Effector memory CD8-positive, alpha-beta T cell (primary cell): ENCODE data around the gene PPARG.
A peak's percentile ranks its signal among the peaks of the same experiment; 100 is the strongest.

Experiments
- ATAC-seq: fragments of 150-1000 bp; cut with Tn5 transposase; replicated peaks from 2 replicates; pipeline ENCODE4 v1.10.0; 2021; ENCODE audit warnings: mild to moderate bottlenecking, moderate library complexity
- DNase-seq, 3 experiments: peaks; one replicate each; pipeline ENCODE4 v3.0.0; 2021
- H3K27ac Mint-ChIP-seq, 2 donors: one replicate each; pipeline ENCODE4 v1.8.0; 2022; ENCODE audit warnings: mild to moderate bottlenecking in 2 of 2, mixed read lengths in 2 of 2, moderate library complexity in 2 of 2
- H3K27me3 Mint-ChIP-seq, 2 donors: one replicate each; pipeline ENCODE4 v1.8.0; 2022; ENCODE audit warnings: mixed read lengths in 2 of 2
- H3K36me3 Mint-ChIP-seq: one replicate; pipeline ENCODE4 v1.8.0; 2022; ENCODE audit warnings: mild to moderate bottlenecking, moderate library complexity, mixed read lengths; ENCODE audit not compliant: insufficient read depth
- H3K4me1 Mint-ChIP-seq, 2 donors: one replicate each; pipeline ENCODE4 v1.8.0; 2022; ENCODE audit warnings: low read depth in 2 of 2, mixed read lengths in 2 of 2
- H3K4me3 Mint-ChIP-seq, 2 donors: one replicate each; pipeline ENCODE4 v1.8.0; 2022; ENCODE audit warnings: mild to moderate bottlenecking in 2 of 2, mixed read lengths in 2 of 2, moderate library complexity in 2 of 2
- H3K9me3 Mint-ChIP-seq, 2 donors: one replicate each; pipeline ENCODE4 v1.8.0; 2022; ENCODE audit warnings: mixed read lengths in 2 of 2

PPARG gene

GRCh38 chr3:12286504-12286903 is 2.4 kb upstream of the PPARG start:
- H3K4me1 Mint-ChIP-seq, result no peaks in the 10 kb centered on the region
- peaks cover 35 to 44% of the 10 kb centered on the region in 2 donors for H3K27me3 Mint-ChIP-seq
- H3K9me3 Mint-ChIP-seq, result no peaks in the 10 kb centered on the region
- peak overlapping the region; percentile 31 to 69 for H3K4me3 Mint-ChIP-seq
- no peaks in the 10 kb centered on the region for H3K36me3 Mint-ChIP-seq
- DNase-seq, result no peak
- no peak for ATAC-seq
- H3K27ac Mint-ChIP-seq, result no peak overlapping the region

- H3K4me3 Mint-ChIP-seq, result peak overlapping the region; percentile 57 to 69
- no peaks in the 10 kb centered on the region for H3K36me3 Mint-ChIP-seq
- peak; percentile 12 for ATAC-seq
- no peak for DNase-seq
- H3K9me3 Mint-ChIP-seq, result no peaks in the 10 kb centered on the region
- H3K4me1 Mint-ChIP-seq, result no peaks in the 10 kb centered on the region
- H3K27me3 Mint-ChIP-seq, result peaks cover 40 to 47% of the 10 kb centered on the region in 2 donors
- H3K27ac Mint-ChIP-seq, result no peak overlapping the region
These were observed 1.7 kb upstream of the PPARG start for GRCh38 chr3:12286927-12287726.

- H3K4me3 Mint-ChIP-seq, result peak overlapping the region in 1 of 2 donors; percentile 69
- no peaks in the 10 kb centered on the region for H3K4me1 Mint-ChIP-seq
- ATAC-seq (peak; percentile 61), DNase-seq (no peak)
- H3K9me3 Mint-ChIP-seq, result no peaks in the 10 kb centered on the region
- H3K36me3 Mint-ChIP-seq, result no peaks in the 10 kb centered on the region
- no peak overlapping the region for H3K27ac Mint-ChIP-seq
- H3K27me3 Mint-ChIP-seq, result peaks cover 46 to 54% of the 10 kb centered on the region in 2 donors
These were observed 1.1 kb upstream of the PPARG start for GRCh38 chr3:12287727-12288181.

- H3K36me3 Mint-ChIP-seq, result no peaks in the 10 kb centered on the region
- peaks cover 38 to 46% of the 10 kb centered on the region in 2 donors for H3K27me3 Mint-ChIP-seq
These were observed 654 bp downstream of the PPARG start for GRCh38 chr3:12289524-12289923.

DNA sequence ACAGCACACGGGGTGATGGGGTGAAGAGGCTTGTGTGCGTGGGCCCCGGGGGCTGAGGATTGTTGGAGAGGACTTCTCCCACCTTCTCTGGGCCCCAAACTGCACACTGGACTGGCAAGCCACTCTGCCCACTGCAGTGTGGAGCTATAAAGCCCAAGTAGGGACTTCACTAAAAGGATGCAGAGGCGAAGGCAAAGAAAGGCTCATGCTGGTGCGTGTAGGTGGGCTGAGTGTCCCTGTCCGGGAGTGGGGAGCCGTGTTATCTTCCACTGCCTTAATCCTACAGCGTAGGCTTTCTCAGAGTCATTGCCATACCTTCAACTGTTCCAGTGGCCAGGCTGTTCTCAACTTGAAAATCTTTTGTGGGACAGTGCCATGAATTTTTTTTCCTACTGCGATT is 3.9 kb downstream of the PPARG start:
- H3K4me1 Mint-ChIP-seq, result no peaks in the 10 kb centered on the region
- no peak for ATAC-seq
- no peaks in the 10 kb centered on the region for H3K36me3 Mint-ChIP-seq

More at GRCh38 chr3:12289524-12289923, 654 bp downstream of the PPARG start:
- no peak overlapping the region for H3K4me3 Mint-ChIP-seq
- H3K4me1 Mint-ChIP-seq, result no peaks in the 10 kb centered on the region
- no peaks in the 10 kb centered on the region for H3K9me3 Mint-ChIP-seq
- no peak overlapping the region for H3K27ac Mint-ChIP-seq
- ATAC-seq, result no peak
- DNase-seq, result no peak

DNA sequence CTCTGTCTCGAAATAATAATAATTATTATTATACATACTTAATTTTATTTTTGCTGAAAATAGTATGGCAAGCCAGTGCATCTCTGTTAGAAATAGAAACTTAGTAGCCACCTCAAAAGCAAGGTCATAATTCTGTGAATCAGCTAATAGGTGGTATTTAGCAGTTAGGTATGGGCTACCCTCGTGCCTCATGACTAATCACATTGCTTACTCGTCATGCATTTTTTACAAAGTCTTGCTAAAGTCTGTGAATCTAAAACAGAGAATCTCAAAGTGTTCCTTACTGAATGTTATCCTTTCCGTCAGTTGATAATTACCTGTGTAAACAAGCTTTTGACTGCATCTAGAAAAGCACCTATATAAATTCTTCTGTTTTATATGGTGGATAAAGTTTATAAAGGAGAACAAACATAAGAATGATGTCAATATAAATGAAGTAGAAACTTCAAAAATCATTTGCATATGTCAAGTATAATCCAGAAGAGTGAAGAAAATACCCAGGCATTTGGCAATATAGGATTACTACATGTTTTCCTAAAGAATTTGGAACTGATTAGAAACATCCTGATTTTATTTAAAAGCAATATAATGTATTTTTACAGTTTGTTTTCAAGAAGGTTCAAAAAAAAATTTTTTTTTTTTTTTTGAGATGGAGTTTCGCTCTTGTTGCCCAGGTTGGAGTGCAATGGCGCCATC is 6.2 kb downstream of the PPARG start:
- no peaks in the 10 kb centered on the region for H3K4me1 Mint-ChIP-seq
- H3K36me3 Mint-ChIP-seq, result no peaks in the 10 kb centered on the region
- no peak for ATAC-seq
- H3K27ac Mint-ChIP-seq, result no peak overlapping the region
- H3K9me3 Mint-ChIP-seq, result no peaks in the 10 kb centered on the region
- peaks cover 10 to 11% of the 10 kb centered on the region in 2 donors for H3K27me3 Mint-ChIP-seq
- DNase-seq, result no peak
- no peak overlapping the region for H3K4me3 Mint-ChIP-seq

More for the DNA sequence above, 3.9 kb downstream of the PPARG start:
- Mint-ChIP-seq H3K27me3 (peaks cover 11 to 20% of the 10 kb centered on the region in 2 donors), H3K27ac (no peak overlapping the region), H3K4me3 (no peak overlapping the region), H3K9me3 (no peaks in the 10 kb centered on the region)
- DNase-seq, result no peak

- no peaks in the 10 kb centered on the region for H3K9me3 Mint-ChIP-seq
- no peaks in the 10 kb centered on the region for H3K4me1 Mint-ChIP-seq
- H3K27me3 Mint-ChIP-seq, result peaks cover 10 to 12% of the 10 kb centered on the region in 2 donors
- H3K36me3 Mint-ChIP-seq, result no peaks in the 10 kb centered on the region
- ATAC-seq, result no peak
- no peak for DNase-seq
- no peak overlapping the region for H3K27ac Mint-ChIP-seq
- H3K4me3 Mint-ChIP-seq, result no peak overlapping the region
These were observed 7.6 kb downstream of the PPARG start for GRCh38 chr3:12296511-12296910.

DNA sequence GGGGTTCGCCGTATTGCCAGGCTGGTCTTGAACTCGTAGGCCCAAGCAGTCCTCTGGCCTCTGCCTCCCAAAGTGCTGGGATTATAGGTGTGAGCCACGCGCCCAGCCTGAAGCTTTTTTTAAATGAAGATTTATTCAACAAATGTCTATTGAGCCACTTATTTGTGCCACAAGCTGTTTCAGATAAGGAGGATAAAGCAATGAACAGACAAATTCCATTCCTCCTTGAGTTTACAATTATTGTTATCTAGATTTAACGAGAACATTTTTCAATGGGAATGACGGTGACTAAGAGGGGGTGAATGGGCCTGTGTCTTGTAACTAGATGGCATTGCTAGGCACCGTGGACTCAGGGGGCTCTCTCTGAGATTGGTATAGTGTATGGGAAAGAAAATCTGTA is 10.2 kb downstream of the PPARG start:
- ATAC-seq (no peak), DNase-seq (no peak)
- Mint-ChIP-seq H3K4me3 (no peak overlapping the region), H3K9me3 (no peaks in the 10 kb centered on the region), H3K4me1 (no peaks in the 10 kb centered on the region), H3K36me3 (no peaks in the 10 kb centered on the region), H3K27ac (no peak overlapping the region), H3K27me3 (peaks cover 0 to 14% of the 10 kb centered on the region in 2 donors)

DNA sequence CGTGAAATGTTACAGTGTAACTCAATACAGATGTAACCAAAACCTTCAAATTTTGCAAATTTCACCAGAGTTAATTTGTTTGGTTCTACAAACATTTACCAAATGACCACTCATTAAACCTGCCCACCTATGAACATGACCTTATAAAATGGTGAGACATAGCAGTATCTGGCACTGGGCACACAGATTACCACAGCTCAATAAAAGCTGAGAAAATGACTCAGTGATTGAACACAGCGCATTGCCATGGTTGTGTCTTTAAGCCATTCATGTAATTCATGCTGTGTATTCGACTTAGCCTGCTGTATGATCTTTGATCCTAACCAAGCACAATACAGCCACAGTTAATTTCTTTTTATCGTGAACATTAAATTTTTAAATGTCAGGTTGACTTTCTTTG is 11.3 kb downstream of the PPARG start:
- no peak for DNase-seq
- Mint-ChIP-seq H3K4me3 (no peak overlapping the region), H3K9me3 (no peaks in the 10 kb centered on the region), H3K36me3 (no peaks in the 10 kb centered on the region), H3K27me3 (peaks cover 0 to 14% of the 10 kb centered on the region in 2 donors), H3K27ac (no peak overlapping the region), H3K4me1 (no peaks in the 10 kb centered on the region)
- ATAC-seq, result no peak

DNA sequence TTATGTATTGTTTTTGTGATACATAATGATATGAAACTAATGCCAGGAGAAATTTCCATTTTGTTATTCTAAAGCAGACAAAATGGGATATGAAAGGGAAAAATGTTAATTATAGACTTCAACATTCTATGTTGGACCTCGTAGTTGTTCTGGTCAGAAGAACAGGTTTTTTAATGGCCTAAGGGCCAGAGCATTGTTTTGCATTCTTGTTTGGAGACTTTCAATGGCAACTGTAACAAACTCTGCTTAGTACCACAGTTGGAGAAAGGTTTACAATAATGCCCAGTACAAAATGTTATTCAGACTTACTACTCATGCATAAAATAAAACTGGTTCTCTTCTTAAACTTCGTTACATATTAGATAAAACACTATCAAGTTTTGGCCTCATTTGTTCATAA is 12.2 kb downstream of the PPARG start:
- H3K27me3 Mint-ChIP-seq, result peaks cover 0 to 14% of the 10 kb centered on the region in 2 donors
- DNase-seq (no peak), ATAC-seq (no peak)
- H3K4me1 Mint-ChIP-seq, result no peaks in the 10 kb centered on the region
- no peaks in the 10 kb centered on the region for H3K9me3 Mint-ChIP-seq
- no peaks in the 10 kb centered on the region for H3K36me3 Mint-ChIP-seq
- H3K4me3 Mint-ChIP-seq, result no peak overlapping the region
- no peak overlapping the region for H3K27ac Mint-ChIP-seq

DNA sequence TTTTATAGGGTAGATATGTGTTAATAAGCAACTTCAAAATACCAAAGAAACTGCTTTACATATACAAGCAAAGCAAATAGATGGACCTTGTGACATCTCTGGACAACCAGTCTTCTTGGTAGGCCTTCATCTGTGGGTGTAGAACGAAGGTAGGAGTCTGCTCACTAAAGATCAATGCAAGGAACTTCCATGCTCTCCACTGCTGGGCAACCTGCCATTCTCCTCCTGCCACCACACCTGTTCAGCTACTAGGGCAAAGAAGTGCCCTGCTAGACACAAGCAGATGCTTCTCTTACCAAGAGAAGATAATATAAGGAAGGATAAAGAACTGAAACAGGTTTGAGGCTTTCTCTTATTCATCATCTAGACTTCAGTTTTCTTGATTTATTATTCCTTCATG is 12.6 kb downstream of the PPARG start:
- H3K36me3 Mint-ChIP-seq, result no peaks in the 10 kb centered on the region
- H3K9me3 Mint-ChIP-seq, result no peaks in the 10 kb centered on the region
- peaks cover 0 to 14% of the 10 kb centered on the region in 2 donors for H3K27me3 Mint-ChIP-seq
- ATAC-seq (no peak), DNase-seq (no peak)
- H3K4me1 Mint-ChIP-seq, result no peaks in the 10 kb centered on the region
- H3K4me3 Mint-ChIP-seq, result no peak overlapping the region
- no peak overlapping the region for H3K27ac Mint-ChIP-seq

DNA sequence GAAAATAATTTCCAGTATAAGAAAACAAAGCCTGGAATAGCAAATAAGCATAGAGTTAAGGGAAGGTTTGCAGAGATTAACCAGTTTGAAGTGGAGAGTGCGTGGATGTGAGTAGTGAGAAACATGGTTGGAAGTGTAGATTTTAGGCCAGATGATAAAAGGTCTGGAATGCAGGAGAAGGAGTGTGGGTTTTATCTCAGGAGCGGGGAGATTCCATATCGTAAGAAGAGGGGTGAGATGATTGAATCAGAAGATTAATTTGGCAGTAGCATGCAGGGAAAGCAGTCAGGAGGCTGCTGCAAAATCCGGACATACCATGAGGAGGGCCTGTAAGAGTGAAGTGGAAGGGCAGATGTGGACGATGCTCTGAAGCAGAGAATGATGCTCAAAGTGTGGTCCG is 13.7 kb downstream of the PPARG start:
- H3K36me3 Mint-ChIP-seq, result no peaks in the 10 kb centered on the region
- H3K27ac Mint-ChIP-seq, result no peak overlapping the region
- H3K4me3 Mint-ChIP-seq, result no peak overlapping the region

DNA sequence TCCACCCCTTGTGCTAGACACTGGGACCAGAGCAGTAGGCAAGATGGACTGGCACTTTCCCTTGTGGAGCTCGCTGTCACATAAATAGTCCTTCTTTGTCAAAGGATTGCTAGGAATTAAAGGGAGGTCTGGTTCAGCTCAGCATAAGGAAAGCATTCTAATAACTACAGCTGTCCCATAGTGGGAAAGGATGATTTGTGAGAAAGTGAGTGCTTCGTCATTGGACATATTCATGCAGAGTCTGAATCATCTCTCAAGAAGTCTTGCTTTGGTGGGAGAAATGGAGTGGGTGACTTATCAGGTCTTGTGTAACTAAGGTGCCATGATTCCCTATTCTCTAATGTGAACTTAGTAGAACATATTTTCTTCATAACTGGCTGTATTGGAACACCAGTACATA is 14.7 kb downstream of the PPARG start:
- Mint-ChIP-seq H3K4me1 (no peaks in the 10 kb centered on the region), H3K27me3 (peaks cover 0 to 23% of the 10 kb centered on the region in 2 donors), H3K27ac (no peak overlapping the region), H3K9me3 (no peaks in the 10 kb centered on the region), H3K36me3 (no peaks in the 10 kb centered on the region), H3K4me3 (no peak overlapping the region)
- no peak for DNase-seq
- ATAC-seq, result no peak

More for the DNA sequence above, 13.7 kb downstream of the PPARG start:
- Mint-ChIP-seq H3K27me3 (peaks cover 0 to 18% of the 10 kb centered on the region in 2 donors), H3K9me3 (no peaks in the 10 kb centered on the region), H3K4me1 (no peaks in the 10 kb centered on the region)
- no peak for DNase-seq
- ATAC-seq, result no peak

GRCh38 chr3:12303993-12304392 is 15.1 kb downstream of the PPARG start:
- no peaks in the 10 kb centered on the region for H3K36me3 Mint-ChIP-seq
- H3K9me3 Mint-ChIP-seq, result no peaks in the 10 kb centered on the region
- no peaks in the 10 kb centered on the region for H3K4me1 Mint-ChIP-seq
- H3K4me3 Mint-ChIP-seq, result no peak overlapping the region
- DNase-seq (no peak), ATAC-seq (no peak)
- no peak overlapping the region for H3K27ac Mint-ChIP-seq
- H3K27me3 Mint-ChIP-seq, result peaks cover 0 to 23% of the 10 kb centered on the region in 2 donors
